GM21381 (cell line): ENCODE results near the gene TBCK.
A peak's percentile ranks its signal among the peaks of the same experiment; 100 is the strongest.

Experiments
- ATAC-seq: cut with Tn5 transposase; IDR thresholded peaks from one replicate; pipeline ENCODE4 v1.9.1; 2021; ENCODE audit warnings: mild to moderate bottlenecking, moderate library complexity; ENCODE audit not compliant: unreplicated experiment

TBCK gene

DNA sequence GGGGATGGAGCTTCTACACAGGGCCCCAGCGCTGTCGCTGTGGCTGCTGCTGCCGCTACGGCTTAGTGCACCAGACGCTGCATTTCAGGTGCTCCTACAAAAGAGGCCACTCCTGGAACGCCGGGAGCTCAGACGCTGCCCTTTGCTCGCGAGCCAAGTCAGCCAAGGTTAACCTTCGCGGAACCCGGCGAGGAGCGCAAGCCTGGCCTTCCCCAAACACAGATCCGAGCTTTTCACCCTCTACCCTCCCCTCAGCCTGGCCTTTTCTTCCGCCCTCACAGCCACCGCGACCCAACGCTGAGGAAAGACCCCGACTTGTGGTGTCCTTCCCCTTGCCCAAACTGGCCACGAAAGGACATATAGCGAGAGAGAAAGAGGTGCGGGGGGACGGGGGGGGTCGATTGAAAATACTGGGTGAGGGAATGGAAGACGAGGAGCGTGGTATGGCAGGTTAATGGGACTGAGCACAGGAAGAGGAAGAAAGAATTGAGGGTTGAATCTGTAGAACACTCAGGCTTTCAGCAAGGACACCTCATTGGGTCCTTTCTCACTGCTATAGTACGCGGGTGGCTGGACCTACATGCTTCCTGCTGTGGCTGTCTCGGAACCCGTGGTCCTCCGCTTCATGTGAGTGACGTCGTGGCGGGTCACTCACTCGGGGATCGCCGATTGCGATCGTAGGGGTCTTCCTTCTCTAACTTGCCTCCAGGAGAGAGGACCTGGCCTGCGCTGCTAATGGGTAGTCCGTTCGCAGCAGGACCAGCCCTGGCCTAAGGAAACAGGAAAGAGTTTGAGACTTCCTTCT, at the start of gene TBCK, which contains the start of gene AIMP1:
TSS of gene TBCK (minus strand) at position 242 of the 805 bp plus-strand sequence. CDS start 7,249 bp downstream, outside the sequence.
TSS of gene AIMP1 (plus strand) at position 583 of the 805 bp plus-strand sequence. CDS start 8,460 bp downstream, outside the sequence.
- ATAC-seq: peak; percentile 83

DNA sequence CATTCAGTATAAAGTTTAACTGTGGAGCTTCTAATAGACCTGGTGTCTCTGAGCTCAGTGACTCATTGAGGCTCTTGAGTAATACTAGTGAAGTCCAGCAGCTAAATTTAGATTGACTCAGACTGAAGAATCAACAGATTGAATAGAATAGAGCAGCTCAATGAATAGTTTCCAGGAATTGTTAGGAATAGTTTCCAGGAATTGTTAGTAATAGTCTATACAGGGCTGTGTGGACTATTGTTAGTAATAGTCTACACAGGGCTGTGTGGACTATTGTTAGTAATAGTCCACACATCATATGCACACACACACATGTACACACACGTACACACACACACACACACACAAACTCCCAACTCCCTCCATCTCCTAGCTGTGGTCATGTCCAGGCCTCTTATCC, 49.6 kb upstream of the TBCK start:
- no peak for ATAC-seq

DNA sequence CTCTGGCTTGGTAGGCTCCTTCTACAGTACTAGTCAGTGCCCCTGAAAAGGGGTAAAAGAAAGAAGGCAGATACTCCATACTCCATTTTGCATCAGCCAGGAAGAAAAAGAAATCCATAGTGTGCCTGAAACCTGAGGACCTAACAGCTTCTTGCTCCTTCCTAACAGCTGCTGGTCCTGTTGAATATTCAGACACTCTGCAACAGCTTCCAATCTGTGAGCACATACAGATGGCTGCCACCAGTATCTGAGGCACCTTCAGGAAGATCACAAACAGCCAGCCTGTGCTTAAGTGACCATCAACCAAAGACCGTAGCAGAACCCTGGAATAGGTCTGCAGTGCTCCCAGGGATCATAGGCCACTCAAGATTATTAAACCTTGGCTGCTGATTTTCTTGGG, 48.3 kb upstream of the TBCK start:
- ATAC-seq: no peak

DNA sequence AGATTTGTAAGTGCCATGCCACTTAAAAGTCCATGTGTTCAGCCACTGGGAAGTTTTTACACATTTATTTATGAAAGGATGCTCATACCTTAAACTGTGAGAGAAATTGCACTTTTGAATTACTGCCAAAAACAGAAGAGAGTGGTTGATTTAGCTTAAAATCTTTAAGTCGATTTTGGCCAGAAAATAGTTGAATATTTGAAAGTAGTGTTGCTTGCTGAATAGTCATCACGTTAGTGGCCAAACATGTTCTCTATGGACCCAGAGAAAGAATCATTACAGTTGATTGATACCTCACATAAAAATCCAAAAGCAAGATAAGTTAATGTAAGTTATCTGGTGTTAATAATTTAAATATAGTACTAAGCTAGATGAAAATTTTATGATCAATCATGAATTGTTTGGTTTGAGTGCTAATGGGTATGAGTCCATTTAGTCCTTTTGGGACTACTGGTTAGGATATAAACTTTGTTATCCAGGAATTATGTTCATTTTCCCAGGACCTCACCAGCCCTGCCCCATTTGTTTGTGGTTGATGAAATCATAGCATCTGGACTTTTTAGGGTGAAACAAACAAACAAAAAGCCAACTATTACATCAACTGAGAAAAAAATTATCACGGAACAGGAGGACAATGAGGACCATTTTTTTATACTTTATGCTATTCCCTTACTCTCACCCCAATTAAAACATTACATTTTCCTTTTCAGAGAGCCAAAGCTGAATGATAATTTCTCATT, 46.2 kb upstream of the TBCK start:
- ATAC-seq: no peak

DNA sequence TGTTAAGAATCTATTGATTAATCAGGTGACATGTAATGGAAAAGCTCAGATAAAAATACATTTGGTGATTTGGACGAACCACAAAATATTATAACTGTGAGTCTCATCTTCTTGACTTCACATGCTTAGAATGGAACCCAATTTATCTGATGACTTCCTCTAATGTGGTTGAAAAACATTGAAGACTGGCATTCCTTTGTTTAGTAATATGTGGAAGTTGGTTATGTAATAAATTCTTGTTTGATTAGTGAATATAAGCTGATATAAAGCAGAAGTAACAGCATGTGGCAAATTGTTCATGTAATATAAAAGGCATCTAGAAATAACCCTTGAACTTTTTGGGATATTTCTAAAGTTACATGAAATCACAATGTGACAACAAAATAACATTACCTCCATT, 42.9 kb upstream of the TBCK start:
- no peak for ATAC-seq

GRCh38 chr4:106355193-106355592, 39.2 kb upstream of the TBCK start:
- no peak for ATAC-seq

DNA sequence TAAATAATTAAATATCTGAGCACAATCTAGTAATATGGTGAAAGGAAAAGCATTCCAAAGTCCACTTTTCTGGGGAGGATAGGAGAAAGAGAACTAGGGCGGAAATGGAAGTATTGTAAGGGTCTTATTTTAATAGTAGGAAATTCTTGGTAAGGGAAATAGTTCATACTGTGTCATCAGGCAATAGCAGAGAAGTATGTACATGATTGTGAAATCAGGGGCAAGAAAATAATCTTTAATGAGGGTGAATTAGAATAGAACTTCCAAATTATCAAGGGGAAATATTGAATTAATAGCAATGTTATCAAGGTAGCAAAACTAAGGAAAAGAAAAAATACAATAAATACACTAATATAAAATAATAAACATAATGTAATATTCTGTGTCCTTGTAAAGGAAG, 37.8 kb upstream of the TBCK start:
- no peak for ATAC-seq

GRCh38 chr4:106351016-106351415, 35.0 kb upstream of the TBCK start:
- ATAC-seq: no peak

- no peak for ATAC-seq
These were observed 31.2 kb upstream of the TBCK start for GRCh38 chr4:106347167-106347566.

DNA sequence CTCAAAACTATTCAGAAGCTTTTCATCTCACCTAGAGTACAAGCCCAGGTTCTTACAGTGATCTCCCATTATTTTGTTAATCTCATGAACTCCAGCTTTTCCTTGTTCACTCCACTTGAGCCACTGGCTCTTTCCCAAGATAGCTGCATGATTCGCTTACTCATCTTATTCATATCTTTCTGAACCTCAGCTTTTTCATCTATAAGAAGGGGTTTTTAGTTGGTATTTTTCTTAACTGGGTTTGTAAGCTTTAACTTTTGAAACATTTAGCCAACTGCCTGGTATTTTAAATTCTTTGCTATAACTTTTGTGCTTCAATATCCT, 28.6 kb upstream of the TBCK start:
- ATAC-seq: no peak

- no peak for ATAC-seq
These were observed 28.0 kb upstream of the TBCK start for GRCh38 chr4:106343865-106344646.

DNA sequence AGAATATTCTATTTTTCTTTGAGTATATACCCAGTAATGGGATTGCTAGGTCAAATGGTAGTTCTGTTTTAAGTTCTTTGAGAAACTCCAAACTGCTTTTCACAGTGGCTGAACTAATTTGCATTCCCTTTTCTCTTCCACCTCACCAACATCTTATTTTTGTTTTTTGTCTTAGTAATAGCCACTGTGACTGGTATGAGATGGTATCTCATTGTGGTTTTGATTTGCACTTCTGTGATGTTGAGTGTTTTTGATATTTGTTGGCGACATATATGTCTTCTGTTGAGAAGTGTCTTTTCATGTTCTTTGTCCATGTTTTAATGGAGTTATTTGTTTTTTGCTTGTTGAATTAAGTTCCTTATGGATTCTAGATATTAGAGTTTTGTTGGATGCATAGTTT, 24.8 kb upstream of the TBCK start:
- no peak for ATAC-seq

- ATAC-seq: no peak
These were observed 23.4 kb upstream of the TBCK start for GRCh38 chr4:106339431-106339830.

GRCh38 chr4:106338671-106339070, 22.7 kb upstream of the TBCK start:
- ATAC-seq: no peak

DNA sequence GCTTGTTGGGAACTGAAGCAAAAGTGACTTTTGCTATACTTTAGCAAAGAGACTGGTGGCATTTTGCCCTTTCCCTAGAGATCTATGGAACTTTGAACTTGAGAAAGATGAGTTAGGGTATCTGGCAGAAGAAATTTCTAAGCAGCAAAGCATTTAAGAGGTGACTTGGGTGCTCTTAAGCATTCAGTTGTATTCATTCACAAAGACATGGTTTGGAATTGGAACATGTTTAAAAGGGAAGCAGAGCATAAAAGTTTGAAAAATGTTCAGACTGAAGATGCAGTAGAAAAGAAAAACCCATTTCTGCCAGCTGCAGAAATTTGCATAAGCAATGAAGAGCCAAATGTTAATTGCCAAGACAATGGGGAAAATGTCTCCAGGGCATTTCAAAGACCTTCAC, 21.9 kb upstream of the TBCK start:
- no peak for ATAC-seq

DNA sequence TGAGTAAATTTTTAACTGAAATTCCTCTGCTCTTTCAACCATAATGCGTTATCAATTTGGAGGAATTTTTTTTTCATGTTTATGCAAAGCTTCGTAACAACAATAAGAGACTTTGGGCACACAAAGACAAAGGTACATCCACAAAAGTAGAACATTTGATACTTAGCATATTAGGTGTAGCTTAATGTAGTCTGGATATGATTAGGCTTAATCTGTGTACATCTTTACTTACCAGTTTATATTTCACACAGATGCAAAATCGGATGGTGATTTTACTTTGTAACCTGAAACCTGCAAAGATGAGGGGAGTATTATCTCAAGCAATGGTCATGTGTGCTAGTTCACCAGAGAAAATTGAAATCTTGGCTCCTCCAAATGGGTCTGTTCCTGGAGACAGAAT, 20.6 kb upstream of the TBCK start:
- ATAC-seq: no peak

DNA sequence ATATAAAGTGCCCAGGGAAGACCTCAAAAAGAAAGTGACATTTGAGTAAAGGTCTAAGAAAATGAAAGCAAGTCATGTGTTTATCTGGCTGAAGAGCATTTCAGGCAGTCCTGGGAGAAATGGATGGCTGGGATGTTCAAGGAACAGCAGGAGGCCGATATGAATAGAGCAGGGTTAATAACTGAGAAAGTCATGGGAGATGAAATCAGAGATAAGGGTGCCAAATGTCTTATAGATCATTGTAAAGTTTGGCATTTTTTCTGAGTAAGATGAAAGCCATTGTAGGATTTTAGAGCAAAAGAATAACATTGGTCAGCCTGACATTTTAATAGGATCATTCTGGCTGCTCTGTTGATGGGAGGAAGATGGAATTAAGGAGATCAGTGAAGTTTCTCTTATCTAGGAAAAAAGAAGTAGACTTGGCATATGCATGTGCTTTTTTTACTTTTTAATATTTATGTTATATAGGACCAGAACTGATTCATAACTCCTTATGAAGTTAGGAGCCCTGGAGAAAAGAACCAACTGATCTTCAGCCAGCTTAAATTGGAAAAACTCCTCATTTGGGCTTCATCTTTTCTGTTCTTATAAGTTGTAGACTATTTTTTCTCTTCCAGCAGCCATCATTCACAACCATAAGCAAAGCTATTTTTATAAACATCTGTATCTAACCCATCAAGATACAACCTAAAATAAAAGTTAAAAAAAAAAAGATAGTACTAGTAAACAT, 18.9 kb upstream of the TBCK start:
- no peak for ATAC-seq

GRCh38 chr4:106333186-106333585, 17.2 kb upstream of the TBCK start:
- ATAC-seq: no peak

GRCh38 chr4:106329041-106329618, 13.1 kb upstream of the TBCK start:
- peak; percentile 86 for ATAC-seq

GRCh38 chr4:106325800-106326199, 9.8 kb upstream of the TBCK start:
- no peak for ATAC-seq

DNA sequence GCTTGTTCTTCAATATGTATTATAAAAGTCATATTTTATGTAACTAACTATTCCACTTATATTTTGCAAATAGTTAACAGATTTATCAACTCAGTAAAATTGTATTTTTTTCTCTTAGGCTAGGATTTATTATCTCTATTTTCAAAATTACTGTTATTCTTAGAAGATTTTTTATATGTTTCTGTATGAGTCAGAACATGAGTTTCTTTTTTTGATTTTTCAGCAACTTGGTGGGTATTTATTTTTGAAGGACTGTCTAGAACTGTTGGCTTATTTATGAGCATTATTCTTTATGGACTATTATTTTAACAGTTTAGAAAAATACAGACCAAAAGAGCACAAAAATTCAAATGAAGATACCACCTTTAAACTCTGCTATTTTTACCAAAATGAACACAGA, 7.1 kb upstream of the TBCK start:
- ATAC-seq: no peak
